ENCODE results near the gene YARS1.

- TF ChIP-seq POLR2AphosphoS5 (IDR thresholded peaks at IDR 0.05; ENCODE audit: borderline replicate concordance, low read depth, low read length) (no peak), EZH2 (IDR thresholded peaks at IDR 0.05) (no peak)
Measured at GRCh38 chr1:32786856-32787255, 30.3 kb downstream of the YARS1 start.

All from SK-N-MC (cell line).